ENCODE results near the gene IL23R.
A peak's percentile ranks its signal among the peaks of the same experiment; 100 is the strongest.

The IL23R gene

DNA sequence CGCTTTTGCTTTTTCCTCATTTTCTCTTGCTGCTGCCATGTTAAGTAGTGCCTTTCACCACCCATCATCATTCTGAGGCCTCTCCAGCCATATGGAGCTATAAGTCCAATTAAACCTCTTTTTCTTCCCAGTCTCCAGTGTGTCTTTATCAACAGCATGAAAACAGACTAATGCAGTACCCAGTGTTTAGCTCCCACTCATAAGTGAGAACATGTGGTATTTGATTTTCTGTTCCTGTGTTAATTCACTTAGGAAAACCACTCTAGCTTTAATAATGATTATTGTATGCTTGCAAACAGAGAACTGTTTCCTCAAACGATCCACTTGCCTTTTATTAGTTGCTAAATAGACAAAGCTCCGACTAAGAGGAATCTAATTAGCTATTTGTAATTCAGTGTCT, 43.3 kb downstream of the IL23R start:
- no peaks in the 10 kb centered on the region for H3K36me3 ChIP-seq (ENCODE audit: control insufficient read depth, insufficient read depth, low read length)
- no peaks in the 10 kb centered on the region for H3K27me3 ChIP-seq (replicated peaks; ENCODE audit: control insufficient read depth, insufficient read depth, low read length)
- no peak for DNase-seq (ENCODE audit: extremely low read depth, insufficient read length)
- no peak overlapping the region for H3K4me3 ChIP-seq (replicated peaks; ENCODE audit: low read depth, low read length)
- TF ChIP-seq, protein P1, sequence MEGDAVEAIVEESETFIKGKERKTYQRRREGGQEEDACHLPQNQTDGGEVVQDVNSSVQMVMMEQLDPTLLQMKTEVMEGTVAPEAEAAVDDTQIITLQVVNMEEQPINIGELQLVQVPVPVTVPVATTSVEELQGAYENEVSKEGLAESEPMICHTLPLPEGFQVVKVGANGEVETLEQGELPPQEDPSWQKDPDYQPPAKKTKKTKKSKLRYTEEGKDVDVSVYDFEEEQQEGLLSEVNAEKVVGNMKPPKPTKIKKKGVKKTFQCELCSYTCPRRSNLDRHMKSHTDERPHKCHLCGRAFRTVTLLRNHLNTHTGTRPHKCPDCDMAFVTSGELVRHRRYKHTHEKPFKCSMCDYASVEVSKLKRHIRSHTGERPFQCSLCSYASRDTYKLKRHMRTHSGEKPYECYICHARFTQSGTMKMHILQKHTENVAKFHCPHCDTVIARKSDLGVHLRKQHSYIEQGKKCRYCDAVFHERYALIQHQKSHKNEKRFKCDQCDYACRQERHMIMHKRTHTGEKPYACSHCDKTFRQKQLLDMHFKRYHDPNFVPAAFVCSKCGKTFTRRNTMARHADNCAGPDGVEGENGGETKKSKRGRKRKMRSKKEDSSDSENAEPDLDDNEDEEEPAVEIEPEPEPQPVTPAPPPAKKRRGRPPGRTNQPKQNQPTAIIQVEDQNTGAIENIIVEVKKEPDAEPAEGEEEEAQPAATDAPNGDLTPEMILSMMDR (IDR thresholded peaks at IDR 0.05; ENCODE audit: insufficient read depth, low read length, poor library complexity, severe bottlenecking) = no peak

DNA sequence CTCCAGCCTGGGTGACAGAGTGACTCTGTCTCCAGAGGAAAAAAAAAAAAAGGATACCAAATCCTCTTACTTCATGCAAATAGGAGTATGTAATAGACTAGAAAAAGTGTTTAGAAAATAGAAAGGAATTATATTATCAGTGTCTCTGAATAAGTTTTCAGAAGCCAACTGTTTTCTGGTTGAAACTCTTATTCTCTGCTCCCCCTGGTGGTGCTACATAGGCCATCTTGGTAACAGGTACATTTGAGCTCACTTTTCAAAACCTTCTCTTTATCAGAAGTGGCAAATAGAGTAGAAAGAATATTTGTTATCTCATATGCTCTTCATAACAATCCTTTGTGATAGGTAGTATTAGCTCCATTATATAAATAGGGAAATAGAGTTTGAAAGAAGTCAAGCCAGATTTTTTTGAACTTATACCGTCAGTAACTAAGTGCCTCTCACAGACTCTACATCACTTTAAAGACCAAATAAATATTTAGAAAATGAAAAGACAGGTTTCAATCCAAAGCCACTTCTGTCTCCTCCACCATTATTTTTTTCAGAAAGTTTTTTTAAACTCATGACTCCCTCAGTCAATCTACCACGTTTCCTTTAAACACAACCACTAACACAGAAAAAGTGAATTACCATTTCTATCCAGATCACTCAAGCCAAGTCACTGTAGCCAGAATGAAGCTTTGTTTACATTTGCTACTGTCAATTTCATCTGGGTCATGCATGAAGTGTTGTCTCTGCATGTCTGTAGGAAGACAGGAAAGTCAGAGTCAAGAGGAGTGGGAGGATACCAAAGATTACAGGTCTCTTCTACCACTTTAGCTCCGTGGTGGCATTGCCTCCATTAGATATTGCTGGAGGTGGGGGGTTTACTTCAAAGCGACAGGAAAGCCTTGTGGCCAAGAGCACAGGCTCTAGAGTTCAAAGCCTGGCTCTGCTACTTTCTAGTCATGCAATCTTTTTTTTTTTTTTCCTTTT, 45.6 kb downstream of the IL23R start:
- Histone ChIP-seq H3K36me3 (ENCODE audit: control insufficient read depth, insufficient read depth, low read length) (no peaks in the 10 kb centered on the region), H3K4me3 (replicated peaks; ENCODE audit: low read depth, low read length) (no peak overlapping the region), H3K27me3 (replicated peaks; ENCODE audit: control insufficient read depth, insufficient read depth, low read length) (no peaks in the 10 kb centered on the region)
- DNase-seq (ENCODE audit: extremely low read depth, insufficient read length) = no peak
- TF ChIP-seq, protein P1 (IDR thresholded peaks at IDR 0.05; ENCODE audit: insufficient read depth, low read length, poor library complexity, severe bottlenecking) = peak; percentile 65

DNA sequence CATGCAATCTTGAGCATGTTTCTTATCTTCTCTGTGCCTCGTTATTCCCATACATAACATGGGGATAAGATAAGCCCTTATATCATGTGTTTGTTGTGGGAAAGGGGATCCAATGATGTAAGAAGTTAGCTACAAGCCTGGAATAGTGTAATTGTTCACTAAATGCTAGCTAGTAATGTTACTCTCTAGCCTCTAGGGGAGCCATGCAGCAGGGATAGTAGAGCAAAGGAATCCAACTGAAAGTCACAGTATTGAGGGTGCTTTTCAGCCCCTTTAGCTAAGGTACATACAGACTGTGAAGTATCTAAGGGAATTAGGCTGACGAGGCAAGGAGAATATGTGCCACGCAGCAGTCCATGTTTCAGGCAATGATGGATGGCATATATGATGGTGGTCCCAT, 46.9 kb downstream of the IL23R start:
- TF ChIP-seq, protein P1 (IDR thresholded peaks at IDR 0.05; ENCODE audit: insufficient read depth, low read length, poor library complexity, severe bottlenecking) = peak; percentile 63
- DNase-seq (ENCODE audit: extremely low read depth, insufficient read length) = no peak
- H3K4me3 ChIP-seq (replicated peaks; ENCODE audit: low read depth, low read length) = no peak overlapping the region
- no peaks in the 10 kb centered on the region for H3K36me3 ChIP-seq (ENCODE audit: control insufficient read depth, insufficient read depth, low read length)
- no peaks in the 10 kb centered on the region for H3K27me3 ChIP-seq (replicated peaks; ENCODE audit: control insufficient read depth, insufficient read depth, low read length)

DNA sequence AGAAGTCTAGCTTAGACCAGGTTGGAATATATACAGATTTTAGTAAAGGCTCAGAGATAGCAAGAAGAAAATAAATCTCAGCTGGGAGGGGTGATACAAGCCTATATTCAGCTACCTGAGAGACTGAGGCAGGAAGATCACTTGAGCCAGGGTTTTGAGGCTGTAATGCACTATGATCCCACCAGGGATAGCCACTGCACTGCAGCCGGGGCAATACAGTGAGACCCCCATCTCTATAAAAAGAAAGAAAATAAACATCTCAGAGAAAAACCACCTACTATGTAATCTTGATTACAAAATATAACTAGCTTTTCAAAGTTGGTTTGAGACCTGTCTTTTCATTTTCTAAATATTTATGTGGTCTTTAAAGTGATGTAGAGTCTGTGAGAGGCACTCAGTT, 47.7 kb downstream of the IL23R start:
- no peaks in the 10 kb centered on the region for H3K27me3 ChIP-seq (replicated peaks; ENCODE audit: control insufficient read depth, insufficient read depth, low read length)
- TF ChIP-seq, protein P1 (IDR thresholded peaks at IDR 0.05; ENCODE audit: insufficient read depth, low read length, poor library complexity, severe bottlenecking) = no peak
- no peaks in the 10 kb centered on the region for H3K36me3 ChIP-seq (ENCODE audit: control insufficient read depth, insufficient read depth, low read length)
- H3K4me3 ChIP-seq (replicated peaks; ENCODE audit: low read depth, low read length) = no peak overlapping the region; the same call in 1 of the 2 replicates
- DNase-seq (ENCODE audit: extremely low read depth, insufficient read length) = no peak

DNA sequence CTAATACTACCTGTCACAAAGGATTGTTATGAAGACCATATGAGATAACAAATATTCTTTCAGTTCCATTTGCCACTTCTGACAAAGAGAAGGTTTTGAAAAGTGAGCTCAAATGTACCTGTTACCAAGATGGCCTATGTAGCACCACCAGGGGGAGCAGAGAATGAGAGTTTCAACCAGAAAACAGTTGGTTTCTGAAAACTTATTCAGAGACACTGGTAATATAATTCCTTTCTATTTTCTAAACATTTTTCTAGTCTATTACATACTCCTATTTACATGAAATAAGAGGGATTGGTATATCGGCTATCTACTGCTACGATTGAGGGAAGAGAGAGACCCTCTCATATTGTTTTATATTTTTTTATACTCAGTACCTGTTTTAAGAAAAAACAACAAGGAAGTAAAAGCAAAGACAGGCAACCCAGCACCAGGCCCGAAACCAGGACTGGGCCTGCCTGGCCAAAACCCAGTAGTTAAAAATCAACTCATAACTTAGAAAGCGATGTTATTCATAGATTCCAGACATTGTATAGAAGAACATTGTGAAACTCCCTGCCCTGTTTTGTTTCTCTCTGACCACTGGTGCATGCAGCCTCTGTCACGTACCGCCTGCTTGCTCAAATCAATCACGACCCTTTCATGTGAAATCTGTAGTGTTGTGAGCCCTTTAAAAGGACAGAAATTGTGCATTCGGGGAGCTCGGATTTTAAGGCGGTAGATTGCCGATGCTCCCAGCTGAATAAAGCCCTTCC, 48.3 kb downstream of the IL23R start:
- TF ChIP-seq, protein P1 (IDR thresholded peaks at IDR 0.05; ENCODE audit: insufficient read depth, low read length, poor library complexity, severe bottlenecking) = peak; percentile 75
- Histone ChIP-seq H3K36me3 (ENCODE audit: control insufficient read depth, insufficient read depth, low read length) (no peaks in the 10 kb centered on the region), H3K4me3 (replicated peaks; ENCODE audit: low read depth, low read length) (no peak overlapping the region), H3K27me3 (replicated peaks; ENCODE audit: control insufficient read depth, insufficient read depth, low read length) (no peaks in the 10 kb centered on the region)
- peak; percentile 43 for DNase-seq (ENCODE audit: extremely low read depth, insufficient read length)
